B cell (primary cell): ENCODE measurements around the gene SOD3. TPM values are rescaled to one million over a fixed set of nuclear protein-coding genes. Genes with fewer than 3 reads are reported as not detected.

ENCODE experiments used
- ATAC-seq: fragments of 200-7000 bp; cut with Tn5 transposase; one replicate; pipeline ENCODE4 v1.10.0; 2021; ENCODE audit warnings: low read depth, mild to moderate bottlenecking, moderate number of reproducible peaks, moderate library complexity
- CTCF ChIA-PET: fragments of 350-600 bp; sonication (Branson Sonifier 250); formaldehyde crosslinking; loops from one replicate; lab custom pipeline; 2021; ENCODE audit warnings: antibody characterized with exemption, inconsistent platforms; lab: Charles Lee
- POLR2A ChIA-PET: fragments of 350-600 bp; sonication (Branson Sonifier 250); formaldehyde crosslinking; loops from one replicate; lab custom pipeline; 2021; ENCODE audit warnings: antibody characterized with exemption; lab: Charles Lee
- DNase-seq: peaks from one replicate; pipeline ENCODE4 v3.0.0; 2013
- H2AFZ ChIP-seq: 2 replicates; pipeline ENCODE4 v1.6.1; 2012; ENCODE audit warnings: mild to moderate bottlenecking, low read depth, low read length; ENCODE audit not compliant: insufficient read depth, poor library complexity, severe bottlenecking
- H3K27ac ChIP-seq, 2 donors: 1 replicate in 1 of 2; 2 replicates in 1 of 2; pipeline ENCODE4 v1.5.1; 2012 to 2013; ENCODE audit warnings: low read length in 2 of 2, mild to moderate bottlenecking in 2 of 2, moderate library complexity in 1 of 2
- H3K27me3 ChIP-seq, 4 experiments: fragments of 200-600 bp in 1 of 4; sonication (generic) in 1 of 4; replicated peaks in 1 of 4; 1 replicate in 2 of 4; 2 replicates in 2 of 4; pipeline versions ENCODE4 v1.6.1 to v1.7.0; 2013 to 2016; ENCODE audit warnings: low read length in 3 of 4, mild to moderate bottlenecking in 2 of 4, mixed read lengths in 1 of 4, moderate library complexity in 1 of 4; ENCODE audit not compliant: insufficient read depth in 4 of 4, control insufficient read depth in 3 of 4; ENCODE audit errors: control extremely low read depth in 1 of 4
- H3K36me3 ChIP-seq, 2 experiments: replicated peaks in 1 of 2; 1 replicate in 1 of 2; 2 replicates in 1 of 2; pipeline versions ENCODE4 v1.6.1 to v1.7.1; 2013; ENCODE audit warnings: low read length in 1 of 2; ENCODE audit not compliant: insufficient read depth in 2 of 2, control insufficient read depth in 1 of 2; ENCODE audit errors: control extremely low read depth in 1 of 2, extremely low read depth in 1 of 2
- H3K4me1 ChIP-seq, 2 donors: fragments of 200-600 bp in 1 of 2; sonication (generic) in 1 of 2; 1 replicate in 1 of 2; 2 replicates in 1 of 2; pipeline versions ENCODE4 v1.5.1 to v1.6.1; 2013 to 2017; ENCODE audit warnings: low read length in 2 of 2; ENCODE audit not compliant: control insufficient read depth in 2 of 2, insufficient read depth in 2 of 2
- H3K4me2 ChIP-seq: replicated peaks from 2 replicates; pipeline ENCODE3; 2012; ENCODE audit warnings: mild to moderate bottlenecking, low read depth, low read length; ENCODE audit not compliant: poor library complexity, severe bottlenecking
- H3K4me3 ChIP-seq, 5 experiments: fragments of 200-600 bp in 1 of 5; sonication (generic) in 1 of 5; 1 replicate in 3 of 5; 2 replicates in 2 of 5; pipeline versions ENCODE4 v1.5.1 to v1.7.0; 2011 to 2016; ENCODE audit warnings: low read length in 4 of 5, mild to moderate bottlenecking in 4 of 5, low read depth in 2 of 5, control low read depth in 1 of 5, moderate library complexity in 1 of 5; ENCODE audit not compliant: insufficient read depth in 1 of 5; ENCODE audit errors: control extremely low read depth in 1 of 5, extremely low read depth in 1 of 5
- H3K79me2 ChIP-seq: fragments of 200-600 bp; sonication (generic); one replicate; pipeline ENCODE4 v1.6.0; 2016; ENCODE audit warnings: low read length; ENCODE audit not compliant: control insufficient read depth, insufficient read depth
- H3K9ac ChIP-seq: fragments of 200-600 bp; sonication (generic); 2 replicates; pipeline ENCODE4 v1.6.1; 2017; ENCODE audit warnings: mild to moderate bottlenecking, low read length, moderate library complexity
- H3K9me3 ChIP-seq, 3 donors: one replicate each; pipeline versions ENCODE4 v1.6.1 to v1.7.1; 2013; ENCODE audit warnings: low read length in 2 of 3; ENCODE audit not compliant: control insufficient read depth in 2 of 3, insufficient read depth in 1 of 3; ENCODE audit errors: control extremely low read depth in 1 of 3
- H4K20me1 ChIP-seq: 2 replicates; pipeline ENCODE4 v1.6.0; 2012; ENCODE audit warnings: mild to moderate bottlenecking, low read length; ENCODE audit not compliant: insufficient read depth, control insufficient read depth, poor library complexity, severe bottlenecking
- H3K27ac Mint-ChIP-seq: one replicate; pipeline ENCODE4 v1.8.0; 2021; ENCODE audit warnings: mixed read lengths
- H3K27me3 Mint-ChIP-seq: one replicate; pipeline ENCODE4 v1.8.0; 2021; ENCODE audit warnings: mixed read lengths
- H3K4me1 Mint-ChIP-seq: one replicate; pipeline ENCODE4 v1.8.0; 2021; ENCODE audit warnings: mixed read lengths
- H3K4me3 Mint-ChIP-seq: one replicate; pipeline ENCODE4 v1.8.0; 2021; ENCODE audit warnings: mixed read lengths
- H3K9me3 Mint-ChIP-seq: one replicate; pipeline ENCODE4 v1.8.0; 2022; ENCODE audit warnings: mixed read lengths; ENCODE audit not compliant: insufficient read depth
- CTCF ChIP-seq: fragments of 200-600 bp; IDR thresholded peaks from one replicate; pipeline ENCODE4 v1.8.0; 2022; ENCODE audit warnings: antibody characterized with exemption, mild to moderate bottlenecking
- EZH2 ChIP-seq: IDR thresholded peaks from 2 replicates; pipeline ENCODE4 v1.6.1; 2012; ENCODE audit warnings: borderline replicate concordance, low read depth, mild to moderate bottlenecking, moderate library complexity, low read length; ENCODE audit not compliant: insufficient read depth, poor library complexity, severe bottlenecking
- WGBS: methylation state at CpG from one replicate; pipeline ENCODE4 v1.1.5; 2013; ENCODE audit warnings: missing lambda C conversion rate; ENCODE audit not compliant: insufficient coverage; 5-methylcytosine and 5-hydroxymethylcytosine counted together
- intact Hi-C: fragments of 100-400 bp; cut with micrococcal nuclease; formaldehyde crosslinking; loops from one replicate; pipeline ENCODE4 v1.10.0; 2022
- polyA plus RNA-seq: library from polyadenylated mRNA; depleted of rRNA; stranded (reverse); fragments of >200 nt; gene quantifications from 2 replicates; pipeline ENCODE4 v1.2.3, GENCODE V29; 2012
- total RNA-seq, 2 donors: library from RNA; stranded (reverse); fragments of 120-200 nt in 1 of 2; gene quantifications; 1 replicate in 1 of 2; 2 replicates in 1 of 2; pipeline versions ENCODE4 v1.2.3 to v1.2.4, GENCODE V29; 2013 to 2022

The SOD3 gene
- total and polyA plus RNA-seq, 2 donors (not counting 1 experiment from before 2014, with no cell fraction given): not detected

DNA sequence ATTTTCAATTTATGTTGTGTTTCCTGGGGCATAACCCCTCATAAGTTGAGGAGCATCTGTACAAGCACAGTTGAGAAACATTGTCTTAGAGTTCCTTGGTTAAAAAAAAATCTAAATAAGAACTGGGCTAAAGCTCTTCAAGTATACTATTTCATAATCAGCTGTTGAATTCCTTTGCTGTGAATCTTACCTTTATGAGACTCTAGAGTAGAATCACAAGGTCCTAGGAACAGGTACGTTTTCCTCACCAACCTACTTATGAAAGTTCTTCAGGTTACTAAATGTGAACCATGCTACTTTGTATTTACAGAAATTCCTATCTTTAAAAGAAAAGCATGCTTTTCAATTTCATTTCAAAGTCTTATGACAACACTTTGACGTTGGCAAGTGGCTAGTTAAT, 20.9 kb upstream of the SOD3 start:
- no peaks in the 10 kb centered on the region for H3K4me1 Mint-ChIP-seq

DNA sequence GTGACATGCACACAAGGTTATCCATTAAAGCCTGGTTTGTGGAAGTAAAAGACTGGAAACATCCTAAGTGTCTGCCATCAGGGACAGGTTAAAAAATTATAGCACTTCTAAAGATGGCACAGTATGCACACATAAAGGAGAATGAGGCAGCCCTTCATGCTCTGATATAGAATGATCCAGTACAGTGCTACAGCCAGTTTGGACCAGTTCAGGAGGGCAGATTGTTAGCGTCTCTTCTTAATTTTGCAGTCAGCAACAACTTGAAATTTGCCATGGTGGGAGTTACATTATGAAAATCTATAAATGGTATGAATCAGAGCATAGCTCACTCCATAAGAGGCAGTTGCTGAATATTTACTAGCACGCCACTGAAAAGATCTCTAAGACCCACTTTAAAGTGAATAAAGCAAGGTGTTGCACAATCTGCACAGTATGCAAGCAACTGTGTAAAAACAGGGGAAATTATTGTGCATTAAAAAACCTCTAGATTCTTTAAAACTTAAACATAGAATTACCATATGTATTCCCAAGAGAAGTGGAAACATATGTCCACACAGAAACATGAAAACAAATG, 20.3 kb upstream of the SOD3 start:
- DNase-seq (no peak), ATAC-seq (no peak)
- Mint-ChIP-seq H3K27me3 (no peaks in the 10 kb centered on the region), H3K4me1 (no peaks in the 10 kb centered on the region), H3K9me3 (no peaks in the 10 kb centered on the region), H3K4me3 (no peak overlapping the region), H3K27ac (no peak overlapping the region)
- Histone ChIP-seq H3K27ac (no peak overlapping the region), H3K9me3 (no peaks in the 10 kb centered on the region), H3K4me2 (no peak overlapping the region), H3K4me1 (no peaks in the 10 kb centered on the region), H3K27me3 (no peaks in the 10 kb centered on the region), H3K79me2 (no peaks in the 10 kb centered on the region), H3K9ac (no peak overlapping the region), H4K20me1 (no peaks in the 10 kb centered on the region), H3K4me3 (no peak overlapping the region), H3K36me3 (no peaks in the 10 kb centered on the region), H2AFZ (no peak overlapping the region)
- TF ChIP-seq CTCF (no peak), EZH2 (no peak)
- WGBS: 100% methylated on average over 1 of the region's 2 CpGs
- ChIA-PET POLR2A (no interaction called here), CTCF (no interaction called here)
- intact Hi-C loops: no loop called here

More for the DNA sequence above, 20.9 kb upstream of the SOD3 start:
- DNase-seq (no peak), ATAC-seq (no peak)
- Histone ChIP-seq H3K4me3 (no peak overlapping the region), H3K4me2 (no peak overlapping the region), H3K36me3 (no peaks in the 10 kb centered on the region), H3K79me2 (no peaks in the 10 kb centered on the region), H3K9ac (no peak overlapping the region), H3K4me1 (no peaks in the 10 kb centered on the region), H3K27me3 (no peaks in the 10 kb centered on the region), H3K27ac (no peak overlapping the region), H2AFZ (no peak overlapping the region), H3K9me3 (no peaks in the 10 kb centered on the region), H4K20me1 (no peaks in the 10 kb centered on the region)
- ChIA-PET CTCF (no interaction called here), POLR2A (no interaction called here)
- no CpG with 5 or more reads among the region's 2 CpGs for WGBS
- no peak for TF ChIP-seq EZH2
- TF ChIP-seq CTCF: no peak
- intact Hi-C loops: no loop called here
- Mint-ChIP-seq H3K27me3 (no peaks in the 10 kb centered on the region), H3K4me3 (no peak overlapping the region), H3K9me3 (no peaks in the 10 kb centered on the region), H3K27ac (no peak overlapping the region)
